Measurements from ENCODE around the gene DNAJC12.
"Not testable (repeated sequence)": the region's sequence is repeated elsewhere in the genome, so short reads cannot be mapped to it uniquely, and the experiment has no call there.

The DNAJC12 gene

DNA sequence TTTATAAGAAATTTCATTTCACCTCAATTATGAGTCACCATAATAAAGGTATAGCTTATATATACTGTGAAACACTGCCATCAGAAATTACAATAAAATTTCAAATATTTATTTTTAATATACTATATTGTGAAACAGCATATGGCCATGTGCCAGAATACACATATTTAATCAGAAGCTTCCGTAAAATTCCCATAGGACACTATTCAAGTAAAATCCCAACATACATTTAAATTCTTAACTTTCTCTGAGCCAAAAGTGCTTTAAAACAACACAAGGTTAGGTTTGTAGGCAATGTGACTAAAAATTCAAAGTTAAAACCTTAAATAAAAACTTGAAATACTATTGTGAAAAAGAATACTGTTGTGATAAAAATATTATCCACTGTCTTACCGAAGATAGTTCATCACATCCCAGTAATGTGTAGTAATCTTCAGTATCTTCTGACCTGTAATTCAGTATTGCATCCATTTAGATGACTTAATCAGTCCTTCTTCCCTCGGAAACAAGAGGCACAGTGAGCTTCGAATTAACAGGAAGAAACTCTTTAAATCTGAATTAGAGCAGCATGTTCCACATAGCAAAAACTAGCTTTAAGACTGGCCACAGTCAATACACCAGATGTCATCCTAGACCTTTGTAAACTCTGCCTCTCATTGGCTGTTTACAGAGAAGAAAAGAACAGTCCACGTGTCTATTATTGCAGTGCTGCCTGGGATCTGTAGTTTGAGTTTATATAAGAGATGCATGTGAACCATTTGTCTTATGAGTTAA is at the start of gene DNAJC12:
TSS of gene DNAJC12 (minus strand) at position 648 of the 774 bp plus-strand sequence. CDS start at position 471, 177 bp downstream.
- DNase-seq, result peak; percentile 68

DNA sequence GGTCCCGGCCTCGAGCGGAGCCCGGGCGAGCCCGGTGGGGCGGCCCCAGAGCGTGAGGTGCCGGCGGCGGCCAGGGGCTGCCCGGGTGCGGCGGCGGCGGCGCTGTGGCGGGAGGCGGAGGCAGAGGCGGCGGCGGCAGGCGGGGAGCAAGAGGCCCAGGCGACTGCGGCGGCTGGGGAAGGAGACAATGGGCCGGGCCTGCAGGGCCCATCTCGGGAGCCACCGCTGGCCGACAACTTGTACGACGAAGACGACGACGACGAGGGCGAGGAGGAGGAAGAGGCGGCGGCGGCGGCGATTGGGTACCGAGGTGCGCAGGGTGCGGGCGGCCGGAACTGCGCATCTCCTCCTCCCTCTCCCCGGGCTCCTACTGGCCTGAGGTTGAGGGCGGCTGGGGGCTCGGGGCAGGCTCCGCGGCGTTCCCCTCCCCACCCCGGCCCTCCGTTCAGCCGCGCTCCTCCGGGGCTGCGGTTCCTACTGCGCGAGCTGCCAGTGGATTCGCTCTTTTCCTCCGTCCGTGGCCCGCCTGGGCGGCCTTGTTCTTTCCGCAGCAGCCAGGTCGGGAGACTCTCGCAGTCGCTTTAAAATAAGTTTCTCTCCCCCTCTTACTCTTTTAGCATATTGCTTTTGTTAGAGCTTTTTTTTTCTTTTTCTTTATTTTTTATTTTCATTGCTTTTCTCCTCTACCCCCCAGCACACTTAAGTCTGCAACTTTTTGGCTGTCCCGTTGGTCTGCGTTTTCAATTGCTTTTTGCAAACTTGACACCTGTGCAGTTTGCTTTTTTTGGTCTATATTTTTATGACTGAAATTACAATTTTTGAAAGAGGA is 47.1 kb upstream of the DNAJC12 start:
- DNase-seq, result peak; percentile 78

DNA sequence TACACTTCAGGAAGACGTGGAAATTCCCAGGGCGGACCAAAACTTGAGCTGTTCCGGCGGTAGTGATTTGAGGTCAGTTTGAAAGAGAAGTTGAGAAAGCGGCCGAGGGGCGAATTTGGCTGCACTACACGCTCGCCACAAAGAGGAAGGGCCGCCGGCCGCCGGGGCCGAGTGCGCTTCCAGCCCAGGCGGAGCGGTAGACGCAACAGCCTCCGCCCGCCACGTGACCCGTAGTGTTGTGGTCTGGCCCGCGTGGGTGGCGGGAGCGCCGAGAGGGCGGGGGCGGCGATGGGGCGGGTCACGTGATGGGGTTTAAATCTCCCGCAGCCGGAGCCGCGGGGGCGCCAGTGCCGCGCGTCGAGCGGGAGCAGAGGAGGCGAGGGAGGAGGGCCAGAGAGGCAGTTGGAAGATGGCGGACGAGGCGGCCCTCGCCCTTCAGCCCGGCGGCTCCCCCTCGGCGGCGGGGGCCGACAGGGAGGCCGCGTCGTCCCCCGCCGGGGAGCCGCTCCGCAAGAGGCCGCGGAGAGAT is 46.4 kb upstream of the DNAJC12 start, which contains the start of gene SIRT1:
TSS of gene SIRT1 (plus strand) at position 344 of the 529 bp plus-strand sequence. CDS start at position 410, 66 bp downstream.
- peak; percentile 95 for DNase-seq

DNA sequence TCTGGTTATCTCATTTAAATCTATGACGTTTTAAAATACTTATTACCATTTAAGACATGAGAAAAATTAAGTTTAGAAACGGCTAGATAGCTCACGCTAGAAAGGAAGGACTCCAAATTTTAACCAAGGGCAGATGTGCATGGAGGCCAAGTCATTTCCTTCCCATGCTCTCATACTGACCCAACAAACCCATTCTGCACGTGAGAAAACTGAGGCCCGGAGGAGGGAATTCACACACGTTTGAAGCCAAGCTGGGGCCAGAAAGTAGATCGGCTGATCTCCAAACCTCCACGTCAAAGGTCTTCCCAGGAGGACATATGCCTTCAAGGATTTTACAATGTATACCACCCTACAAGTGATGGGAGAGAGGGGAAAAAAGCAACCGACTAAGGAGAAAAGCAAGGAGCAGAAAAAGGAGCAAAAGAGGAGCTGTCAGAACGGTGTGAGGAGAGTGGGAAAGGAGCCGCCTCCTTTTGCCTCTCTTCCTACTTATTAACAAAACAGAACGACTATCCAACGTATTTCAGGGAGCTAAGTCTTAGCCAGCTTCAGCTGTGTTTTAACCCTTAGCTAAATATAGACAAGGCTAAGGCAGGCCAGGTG is 45.8 kb upstream of the DNAJC12 start:
- peak; percentile 40 for DNase-seq

DNA sequence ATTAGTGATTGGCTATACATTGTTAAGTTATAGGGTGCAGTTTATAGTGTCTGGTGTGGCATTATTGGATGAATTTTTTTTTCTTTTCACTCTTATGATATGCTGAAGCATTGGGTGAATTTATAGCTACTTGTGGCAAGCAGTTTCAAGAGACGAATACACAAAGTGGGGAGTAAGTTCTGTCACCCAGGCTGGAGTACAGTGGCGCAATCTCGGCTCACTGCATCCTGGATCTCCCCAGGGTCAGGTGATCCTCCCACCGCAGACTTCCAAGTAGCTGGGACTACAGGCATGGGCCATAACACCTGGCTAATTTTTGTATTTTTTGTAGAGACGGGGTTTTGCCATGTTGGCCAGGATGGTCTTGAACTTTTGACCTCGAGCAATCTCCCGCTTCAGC is 40.1 kb upstream of the DNAJC12 start:
- DNase-seq, result no peak

DNA sequence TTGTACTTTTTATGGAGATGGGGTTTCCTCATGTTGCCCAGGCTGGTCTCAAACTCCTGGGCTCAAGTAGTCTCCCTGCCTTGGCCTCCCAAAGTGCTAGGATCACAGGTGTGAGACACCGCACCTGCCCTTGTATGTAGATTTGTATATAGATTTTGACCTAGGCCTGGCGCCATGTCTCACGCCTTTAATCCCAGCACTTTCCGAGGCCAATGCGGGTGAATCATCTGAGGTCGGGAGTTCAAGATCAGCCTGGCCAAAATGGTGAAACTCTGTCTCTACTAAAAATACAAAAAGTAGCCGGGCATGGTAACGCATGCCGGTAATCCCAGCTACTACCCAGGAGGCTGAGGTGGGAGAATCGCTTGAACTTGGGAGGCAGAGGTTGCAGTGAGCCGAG is 39.4 kb upstream of the DNAJC12 start:
- not testable (repeated sequence) for DNase-seq

DNA sequence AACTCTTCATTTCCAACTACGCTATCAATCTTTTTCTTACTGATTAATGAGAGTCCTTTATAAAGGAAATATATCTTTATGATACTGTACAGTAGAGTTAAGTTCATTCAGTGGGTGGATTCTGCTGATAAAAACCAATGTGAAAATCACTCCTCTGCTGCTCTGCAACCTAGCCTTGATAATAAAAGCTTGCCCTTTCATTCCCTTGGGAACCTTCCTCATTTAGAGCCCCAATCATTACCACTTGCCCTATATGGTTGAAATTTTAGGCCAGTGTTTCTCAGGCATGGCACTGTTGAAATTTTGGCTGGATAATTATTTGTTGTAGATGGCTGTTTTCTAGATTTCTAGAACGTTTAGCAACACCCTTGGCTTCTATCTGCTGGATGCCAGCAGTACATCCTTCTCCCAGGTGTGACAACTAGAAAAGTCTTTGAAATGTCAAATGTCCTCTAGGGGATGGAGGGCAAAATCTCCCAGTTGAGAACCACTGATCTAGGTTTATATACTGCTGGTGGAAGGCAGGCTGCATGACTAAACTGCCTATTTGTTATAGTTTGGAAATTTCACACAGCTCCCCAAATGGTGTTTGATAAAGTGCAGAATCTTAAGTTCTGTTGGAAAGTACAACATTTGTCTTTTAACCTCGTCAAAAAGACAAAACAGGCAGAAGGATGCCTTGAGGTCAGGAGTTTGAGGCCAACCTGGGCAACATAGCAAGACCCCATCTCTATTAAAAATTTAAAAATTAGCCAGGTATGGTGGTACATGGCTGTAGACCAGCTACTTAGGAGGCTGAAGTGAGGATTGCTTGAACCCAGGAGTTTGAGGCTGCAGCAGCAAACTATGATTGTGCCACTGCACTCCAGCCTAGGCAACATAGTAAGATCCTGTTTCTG is 37.6 kb upstream of the DNAJC12 start:
- DNase-seq, result no peak

DNA sequence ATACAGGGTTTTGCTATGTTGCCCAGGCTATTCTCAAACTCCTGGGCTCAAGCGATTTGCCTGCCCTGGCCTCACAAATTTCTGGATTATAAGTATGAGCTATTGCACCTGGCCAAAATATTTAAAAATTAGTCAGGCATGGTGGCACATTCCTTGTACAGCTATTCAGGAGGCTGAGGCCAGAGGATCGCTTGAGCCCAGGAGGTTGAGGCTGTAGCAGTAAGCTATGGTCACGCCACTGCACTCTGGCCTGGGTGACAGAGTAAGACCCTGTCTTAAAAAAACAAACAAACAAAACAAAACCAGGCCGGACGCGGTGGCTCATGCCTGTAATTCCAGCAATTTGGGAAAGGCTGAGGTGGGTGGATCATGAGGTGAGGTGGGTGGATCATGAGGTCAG is 32.0 kb upstream of the DNAJC12 start:
- DNase-seq, result no peak

DNA sequence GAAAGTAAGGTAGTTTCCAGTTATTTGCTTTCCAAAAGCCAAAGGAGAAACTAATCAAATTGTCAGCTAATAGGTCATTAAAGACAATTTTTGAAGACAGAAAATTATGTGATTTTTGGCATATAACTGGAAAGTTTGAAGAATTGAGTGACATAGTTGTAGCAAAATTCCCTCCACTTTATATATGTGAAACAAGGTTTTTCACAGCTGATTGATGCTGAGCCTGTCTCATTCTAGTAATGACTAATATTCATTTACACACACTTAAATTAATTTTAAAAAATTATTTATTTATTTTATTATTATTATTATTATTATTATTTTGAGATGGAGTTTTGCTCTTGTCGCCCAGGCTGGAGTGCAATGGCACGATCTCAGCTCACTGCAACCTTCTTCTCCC is 30.1 kb upstream of the DNAJC12 start:
- DNase-seq, result no peak

DNA sequence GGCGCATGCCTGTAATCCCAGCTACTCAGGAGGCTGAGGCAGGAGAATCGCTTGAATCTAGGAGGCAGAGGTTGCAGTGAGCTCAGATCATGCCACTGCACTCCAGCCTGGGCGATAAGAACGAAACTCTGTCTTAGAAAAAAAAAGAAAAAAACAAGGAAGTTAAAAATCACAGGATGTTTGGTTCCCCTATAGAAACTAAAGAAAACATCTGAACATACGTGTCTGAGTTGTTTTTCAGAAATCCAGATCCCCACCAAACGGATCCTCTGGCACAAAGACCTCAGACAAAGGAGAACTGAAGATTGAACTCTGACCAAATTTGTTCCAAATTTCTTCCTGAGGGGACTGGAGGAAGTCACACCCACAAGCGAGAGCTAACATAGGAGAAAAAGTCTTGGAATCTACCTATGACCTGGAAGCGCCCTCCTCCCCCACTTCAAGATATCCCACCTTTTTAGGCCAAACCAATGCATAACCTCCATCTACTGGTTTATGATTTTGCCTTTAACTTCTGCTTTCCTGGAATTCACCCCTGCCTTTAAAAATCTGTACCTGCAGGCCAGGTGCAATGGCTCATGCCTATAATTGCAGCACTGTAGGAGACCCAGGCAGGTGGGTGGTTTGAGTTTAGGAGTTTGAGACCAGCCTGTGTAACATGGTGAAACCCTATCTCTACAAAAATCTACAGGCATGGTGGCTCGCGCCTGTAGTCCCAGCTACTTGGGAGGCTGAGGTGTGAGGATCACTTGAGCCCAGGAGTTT is 26.8 kb upstream of the DNAJC12 start:
- DNase-seq, result no peak

DNA sequence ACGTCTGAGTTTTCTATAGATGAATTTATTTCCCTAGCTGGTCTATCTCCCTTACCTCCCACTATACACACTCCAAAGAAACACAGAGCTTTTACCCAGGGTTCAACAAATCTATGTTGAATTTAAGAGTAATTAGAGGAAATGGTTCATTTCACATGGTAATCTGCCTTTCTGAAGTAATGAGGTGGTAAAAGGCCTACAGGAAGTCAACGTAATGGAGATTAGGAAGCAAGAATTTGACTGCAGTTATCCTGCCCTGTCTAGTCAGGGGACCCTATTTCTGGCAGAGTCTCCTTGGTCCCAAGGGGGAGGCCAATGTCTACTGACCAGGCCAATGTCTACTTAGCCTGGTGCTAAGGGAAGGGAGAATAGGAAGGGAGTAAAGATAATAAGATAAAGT is 25.1 kb upstream of the DNAJC12 start:
- no peak for DNase-seq

DNA sequence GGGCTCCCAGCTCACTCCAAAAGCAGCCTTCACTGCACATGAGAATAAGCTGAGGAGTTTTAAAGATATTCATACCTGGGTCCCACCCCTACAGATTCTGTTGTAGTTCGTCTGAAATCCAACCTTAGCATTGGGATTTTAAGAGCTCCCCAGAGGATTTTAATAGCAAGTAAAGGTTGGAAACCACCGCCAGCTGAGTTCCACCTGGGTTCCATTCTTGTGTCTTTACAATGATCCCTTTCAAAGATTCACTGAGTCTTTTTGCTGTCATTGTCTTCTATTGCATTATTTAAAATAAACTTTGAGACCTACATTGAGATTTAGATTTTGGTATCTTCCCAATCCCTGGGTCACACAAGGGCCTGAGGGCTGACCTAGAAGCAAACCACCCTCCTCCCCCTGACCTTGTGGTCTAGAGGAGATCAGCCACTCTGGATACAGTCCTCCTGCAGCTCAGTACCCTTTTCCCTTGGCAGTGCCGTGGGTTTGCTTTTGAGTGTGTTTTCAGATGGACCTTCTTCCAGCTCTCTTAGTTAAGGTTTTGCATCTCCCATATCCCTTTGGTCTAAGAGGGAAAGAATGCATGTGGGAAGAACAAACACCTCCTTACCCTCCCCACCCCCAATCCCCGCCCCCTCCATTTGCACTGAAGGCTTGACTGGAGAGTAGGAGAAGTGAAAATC is 23.9 kb upstream of the DNAJC12 start:
- DNase-seq, result no peak

DNA sequence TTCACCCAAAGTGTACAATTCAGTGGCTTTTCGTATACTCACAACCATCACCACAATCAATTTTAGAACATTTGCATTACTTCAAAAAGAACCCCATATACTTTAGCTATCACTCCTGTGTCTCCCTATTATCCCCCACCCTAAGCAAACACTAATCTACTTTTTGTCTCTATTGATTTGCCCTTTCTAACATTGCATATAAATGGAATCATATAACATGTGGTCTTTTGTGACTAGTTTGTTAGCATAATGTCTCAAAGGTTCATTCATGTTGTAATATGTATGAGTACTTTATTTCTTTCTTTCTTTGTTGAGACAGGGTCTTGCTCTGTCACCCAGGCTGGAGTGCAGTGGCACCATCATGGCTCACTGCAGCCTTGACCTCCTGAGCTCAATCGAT is 21.0 kb upstream of the DNAJC12 start:
- DNase-seq, result no peak

DNA sequence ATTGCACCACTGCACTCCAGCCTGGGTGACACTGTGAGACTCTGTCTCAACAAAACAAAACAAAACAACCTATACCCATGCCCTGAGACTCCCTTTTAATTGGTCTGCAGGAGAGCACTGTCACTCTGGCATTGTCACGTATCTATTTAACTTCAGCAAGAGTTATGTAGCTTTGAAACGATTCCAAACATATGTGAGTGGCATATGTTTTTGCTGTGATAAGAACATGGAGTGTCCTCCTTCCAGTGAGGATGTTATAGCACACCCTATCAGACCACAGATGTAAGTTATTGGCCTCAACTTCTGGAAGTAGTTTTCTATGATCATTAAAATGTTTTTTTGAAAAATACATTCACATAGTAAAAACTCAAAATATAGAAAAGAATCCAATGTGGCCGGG is 15.5 kb upstream of the DNAJC12 start:
- DNase-seq, result no peak

DNA sequence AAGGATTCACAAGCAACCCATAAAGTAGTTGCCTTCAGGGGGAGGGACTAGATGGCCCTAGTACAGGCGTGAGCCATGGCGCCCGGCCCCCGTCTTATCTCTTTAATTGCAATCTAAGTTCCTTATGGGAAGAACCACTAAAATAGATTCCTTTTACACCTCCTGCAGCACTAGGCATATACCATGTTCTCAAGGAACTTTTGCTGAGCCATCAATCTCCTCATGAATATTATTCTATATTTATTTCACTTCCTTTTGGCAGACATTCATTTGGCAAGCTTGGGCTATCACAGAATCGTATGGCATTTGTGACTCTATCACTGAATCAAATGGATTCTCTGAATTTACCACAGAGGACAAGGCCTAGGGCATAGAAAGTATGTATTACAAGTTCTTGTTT is 14.8 kb upstream of the DNAJC12 start:
- no peak for DNase-seq

DNA sequence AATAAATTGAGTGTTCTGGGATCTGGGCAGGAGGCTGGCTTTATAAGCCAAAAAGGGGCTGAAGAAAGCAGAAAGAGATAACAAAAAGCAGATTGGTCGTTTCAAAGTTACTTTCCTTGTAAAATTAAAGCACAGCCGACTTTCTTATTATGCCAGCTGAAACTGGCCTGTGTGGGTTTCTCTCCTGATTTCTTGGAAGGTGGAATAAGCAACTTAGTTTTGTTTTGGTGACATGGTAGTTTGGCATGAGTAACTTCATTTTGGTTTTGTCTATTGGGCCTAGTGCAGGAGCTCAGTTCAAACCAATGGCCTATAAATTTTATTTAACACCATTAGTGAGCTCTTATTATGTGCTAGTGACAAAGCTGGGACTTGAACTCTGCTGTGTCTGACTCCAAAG is 13.2 kb upstream of the DNAJC12 start:
- no peak for DNase-seq

DNA sequence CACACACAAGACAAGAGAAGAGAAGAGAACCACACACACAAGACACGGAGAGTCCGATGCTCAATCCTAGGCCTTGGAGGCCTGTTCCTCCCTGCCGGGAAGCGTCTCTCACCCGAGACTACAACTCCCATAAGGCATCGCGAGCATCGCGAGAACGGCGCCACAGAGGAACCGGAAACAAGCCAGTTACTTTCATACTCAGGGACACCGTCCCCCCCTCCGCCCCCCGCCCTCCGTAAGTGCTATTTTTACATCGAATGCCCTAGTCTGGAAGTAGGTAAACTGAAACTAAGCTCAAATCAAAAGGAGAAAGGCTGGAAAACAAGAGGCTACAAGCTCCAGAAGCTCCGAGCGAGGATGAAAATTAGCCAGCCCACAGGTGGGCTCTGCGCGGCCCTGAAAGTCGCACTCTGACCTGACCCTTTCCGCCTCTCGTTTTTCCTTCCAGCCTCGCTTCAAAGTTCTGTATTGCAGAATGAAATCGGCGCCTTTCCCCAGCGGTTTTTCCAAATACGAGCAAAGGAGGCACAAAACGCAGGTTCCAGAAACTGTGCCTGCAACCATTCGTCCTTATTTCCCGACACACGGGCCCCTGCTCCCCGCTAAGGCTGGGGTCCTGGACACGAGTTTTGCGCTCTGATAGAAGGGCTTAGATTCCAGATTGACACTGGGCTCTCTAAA is 11.5 kb upstream of the DNAJC12 start:
- DNase-seq, result peak; percentile 92

DNA sequence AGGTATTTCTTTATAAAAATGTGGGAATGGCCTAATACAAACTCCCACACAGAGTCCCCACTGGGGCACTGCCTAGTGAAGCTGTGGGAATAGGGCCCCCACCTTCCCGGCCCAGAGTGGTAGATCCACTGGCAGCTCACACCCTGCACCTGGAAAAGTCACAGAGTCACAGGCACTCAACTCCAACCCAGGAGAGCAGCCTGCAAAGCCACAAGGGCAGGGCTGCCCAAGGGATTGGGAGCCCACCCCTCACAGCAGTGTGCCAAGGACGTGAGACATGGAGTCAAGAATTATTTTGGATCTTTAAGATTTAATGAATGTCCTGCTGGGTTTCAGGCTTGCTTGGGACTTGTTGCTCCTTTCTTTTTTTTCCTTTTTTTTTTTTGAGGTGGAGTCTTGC is 5.3 kb upstream of the DNAJC12 start:
- no peak for DNase-seq

DNA sequence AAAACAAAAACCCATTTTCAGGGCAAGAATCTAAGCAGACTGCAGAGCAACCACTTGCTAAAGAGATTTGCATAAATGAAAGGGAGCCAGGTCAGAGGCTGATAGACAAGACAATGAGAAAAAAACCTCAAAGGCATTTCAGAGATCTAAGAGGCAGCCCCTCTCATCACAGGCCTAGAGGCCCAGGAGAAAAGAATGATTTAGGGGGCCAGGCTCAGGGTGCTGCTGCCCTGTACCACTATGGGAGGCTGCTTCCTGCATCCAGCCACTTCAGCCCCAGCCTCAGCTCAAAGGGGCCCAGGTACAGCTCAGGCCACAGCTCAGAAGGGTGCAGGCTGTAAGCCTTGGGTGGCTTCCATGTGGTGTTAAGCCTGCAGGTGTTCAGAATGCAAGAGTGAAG is 3.7 kb upstream of the DNAJC12 start:
- DNase-seq, result no peak

DNA sequence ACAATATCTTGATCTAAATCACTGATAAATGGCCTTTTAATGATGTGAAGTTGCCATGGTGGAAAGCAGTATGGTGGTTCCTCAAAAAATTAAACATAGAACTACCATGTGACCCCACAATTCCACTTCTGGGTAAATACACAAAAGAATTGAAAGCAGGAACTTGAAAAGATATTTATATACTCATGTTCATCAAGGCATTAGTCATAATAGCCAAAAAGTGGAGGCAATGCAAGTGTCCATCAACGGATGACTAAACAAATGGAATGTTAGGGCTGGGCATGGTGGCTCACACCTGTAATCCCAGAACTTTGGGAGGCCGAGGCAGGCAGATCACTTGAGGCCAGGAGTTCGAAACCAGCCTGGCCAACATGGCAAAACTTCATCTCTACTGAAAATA is 2.0 kb upstream of the DNAJC12 start:
- DNase-seq, result peak; percentile 67

Measured in HCEC 1CT (cell line).